Subcutaneous abdominal adipose tissue (tissue), 5 donors: ENCODE data around the gene FBXO45.
"Not testable (repeated sequence)": the region's sequence is repeated elsewhere in the genome, so short reads cannot be mapped to it uniquely, and the experiment has no call there.

ENCODE experiments used
- H3K27ac ChIP-seq: one replicate; pipeline ENCODE4 v1.7.0; 2013; ENCODE audit warnings: low read depth, mild to moderate bottlenecking, inconsistent platforms, low read length, moderate library complexity
- H3K27me3 ChIP-seq, 5 donors: one replicate each; pipeline ENCODE4 v1.7.0; 2013; ENCODE audit warnings: low read length in 5 of 5, inconsistent platforms in 1 of 5; ENCODE audit not compliant: control insufficient read depth in 5 of 5, insufficient read depth in 4 of 5
- H3K36me3 ChIP-seq, 5 donors: one replicate each; pipeline ENCODE4 v1.7.0; 2013; ENCODE audit warnings: low read length in 5 of 5; ENCODE audit not compliant: control insufficient read depth in 5 of 5, insufficient read depth in 5 of 5
- H3K4me1 ChIP-seq, 5 donors: one replicate each; pipeline ENCODE4 v1.7.0; 2013; ENCODE audit warnings: low read length in 5 of 5, mild to moderate bottlenecking in 3 of 5, moderate library complexity in 1 of 5; ENCODE audit not compliant: control insufficient read depth in 5 of 5, insufficient read depth in 5 of 5
- H3K4me3 ChIP-seq, 5 donors: one replicate each; pipeline ENCODE4 v1.7.0; 2013; ENCODE audit warnings: low read length in 5 of 5, low read depth in 1 of 5
- H3K9ac ChIP-seq, 5 donors: one replicate each; pipeline ENCODE4 v1.7.0; 2013; ENCODE audit warnings: low read length in 5 of 5, mild to moderate bottlenecking in 4 of 5, moderate library complexity in 3 of 5
- H3K9me3 ChIP-seq, 5 donors: one replicate each; pipeline ENCODE4 v1.7.0; 2013; ENCODE audit warnings: low read length in 5 of 5; ENCODE audit not compliant: control insufficient read depth in 5 of 5
- donor health status: healthy.
- donor health status: healthy.
- donor health status: healthy.
- donor health status: healthy.
- donor health status: healthy.

The FBXO45 gene, protein sequence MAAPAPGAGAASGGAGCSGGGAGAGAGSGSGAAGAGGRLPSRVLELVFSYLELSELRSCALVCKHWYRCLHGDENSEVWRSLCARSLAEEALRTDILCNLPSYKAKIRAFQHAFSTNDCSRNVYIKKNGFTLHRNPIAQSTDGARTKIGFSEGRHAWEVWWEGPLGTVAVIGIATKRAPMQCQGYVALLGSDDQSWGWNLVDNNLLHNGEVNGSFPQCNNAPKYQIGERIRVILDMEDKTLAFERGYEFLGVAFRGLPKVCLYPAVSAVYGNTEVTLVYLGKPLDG

DNA sequence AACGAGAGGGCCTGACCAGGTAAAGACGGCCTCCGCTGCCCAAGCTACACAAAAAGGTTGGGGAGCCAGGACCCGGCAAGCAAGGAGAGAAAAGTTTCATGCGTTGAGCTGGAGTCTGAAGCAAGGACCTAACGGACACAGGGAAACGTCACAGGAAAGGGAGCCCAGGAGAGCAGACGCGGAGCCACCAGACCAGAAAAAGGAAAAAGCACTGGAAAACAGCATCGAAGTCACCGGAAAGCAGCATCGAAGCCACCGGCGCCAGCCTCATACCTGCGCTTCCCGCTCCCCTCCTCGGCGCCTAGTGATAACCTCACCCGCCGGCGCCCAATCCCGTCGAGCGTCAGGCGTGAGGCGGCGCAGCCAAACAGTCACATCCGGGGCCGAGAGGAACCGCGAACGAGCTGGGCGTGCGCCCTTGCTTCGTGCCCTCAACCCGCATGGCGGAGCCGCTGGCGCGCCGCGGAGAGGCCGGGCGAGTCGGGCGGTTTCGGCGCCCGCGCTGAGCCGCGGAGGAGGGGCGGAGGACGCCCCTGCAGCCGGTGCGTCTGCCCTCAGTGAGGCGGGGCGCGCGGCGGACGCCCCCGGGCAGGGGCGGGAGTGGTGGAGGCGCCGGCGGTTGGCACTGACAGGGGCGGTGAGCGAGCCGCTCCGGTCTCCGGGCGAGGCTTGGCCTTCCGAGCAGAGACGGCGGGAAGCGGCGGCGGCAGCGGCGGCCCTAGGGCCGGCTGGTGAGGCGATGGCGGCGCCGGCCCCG is at the start of gene FBXO45, which contains the start of gene WDR53:
Gene FBXO45 (plus strand): TSS at position 415 of the 757 bp plus-strand sequence. CDS start 325 bp downstream, at position 740.
Gene WDR53 (minus strand): TSS at position 309 of the 757 bp plus-strand sequence. CDS start 7,079 bp downstream, outside the sequence.
- peak within 1 kb of the TSS; percentile 88 to 100 (median 92) for H3K9ac ChIP-seq
- H3K4me1 ChIP-seq, result peaks cover 0 to 24% (median 22%) of the 10 kb centered on the region in 5 donors
- peaks cover 0 to 8% (median 0%) of the 10 kb centered on the region in 5 donors for H3K36me3 ChIP-seq

DNA sequence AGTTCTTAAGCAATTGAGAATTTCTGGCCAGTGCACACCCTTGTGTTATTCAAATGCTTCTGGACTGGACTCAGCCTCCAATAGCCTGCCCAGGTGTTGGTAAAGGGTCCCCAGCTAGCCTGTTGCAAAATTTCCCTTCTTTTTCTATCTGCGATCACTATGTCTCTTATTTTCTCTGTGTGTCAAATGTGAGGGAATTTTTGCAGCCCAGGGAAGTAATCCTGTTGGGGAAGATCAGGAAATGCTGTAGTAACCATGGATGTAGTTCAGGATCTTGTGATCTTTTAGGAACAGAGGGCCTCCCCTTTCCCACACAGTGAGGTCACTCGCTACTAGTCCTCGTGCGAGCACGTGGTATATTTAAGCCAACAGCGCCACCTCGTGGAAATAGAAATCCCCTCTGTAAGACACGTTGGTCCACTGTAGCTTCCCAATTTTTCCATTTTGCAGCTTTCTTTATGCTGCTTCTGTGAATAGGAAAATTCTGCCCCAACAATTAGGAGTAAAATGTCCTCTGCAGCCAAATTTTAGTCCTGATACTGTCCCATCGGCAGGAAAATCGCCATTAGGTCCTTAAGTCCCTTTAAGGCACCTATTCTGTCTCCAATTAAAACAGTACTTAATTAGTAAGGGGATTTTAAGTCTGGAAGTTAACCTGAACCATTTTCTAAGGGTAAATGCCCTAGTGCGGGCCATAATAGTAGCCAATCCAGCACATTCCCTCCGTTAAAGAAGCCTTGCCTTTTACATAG is 49.3 kb upstream of the FBXO45 start:
- Histone ChIP-seq H3K27me3 (no peaks in the 10 kb centered on the region), H3K9me3 (peaks cover 6 to 42% (median 33%) of the 10 kb centered on the region in 5 donors), H3K4me3 (peak overlapping the region in 3 of 5 donors; percentile 13 to 23 (median 13)), H3K4me1 (no peaks in the 10 kb centered on the region), H3K36me3 (no peaks in the 10 kb centered on the region), H3K27ac (no peak overlapping the region), H3K9ac (no peak overlapping the region)

More for the DNA sequence above, at the start of gene FBXO45, which contains the start of gene WDR53:
- Histone ChIP-seq H3K27me3 (no peaks in the 10 kb centered on the region), H3K4me3 (peak within 1 kb of the TSS; percentile 94 to 100 (median 100)), H3K9me3 (no peaks in the 10 kb centered on the region), H3K27ac (peak within 1 kb of the TSS; percentile 76)

DNA sequence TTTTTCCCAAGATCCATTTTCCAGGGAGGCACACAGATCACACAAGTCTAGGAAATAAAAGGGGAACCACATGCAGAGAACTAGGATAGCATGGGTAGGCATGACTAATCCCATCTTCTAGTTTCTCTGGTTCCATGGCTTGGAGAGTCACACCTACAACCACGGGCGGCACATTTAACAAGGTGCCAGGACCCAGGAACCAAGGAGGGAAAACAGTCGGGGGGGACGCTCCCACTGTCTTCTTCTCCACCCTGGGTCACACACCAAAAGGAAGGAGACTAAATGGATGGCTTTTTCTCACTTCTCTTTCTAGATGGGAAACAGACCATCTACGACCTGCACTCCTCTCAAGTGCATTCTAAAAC is 48.8 kb upstream of the FBXO45 start:
- no peaks in the 10 kb centered on the region for H3K27me3 ChIP-seq
- peaks cover 6 to 42% (median 33%) of the 10 kb centered on the region in 5 donors for H3K9me3 ChIP-seq
- peak overlapping the region in 3 of 5 donors; percentile 13 to 23 (median 13) for H3K4me3 ChIP-seq
- H3K4me1 ChIP-seq, result no peaks in the 10 kb centered on the region
- no peak overlapping the region for H3K27ac ChIP-seq
- no peaks in the 10 kb centered on the region for H3K36me3 ChIP-seq
- H3K9ac ChIP-seq, result no peak overlapping the region

DNA sequence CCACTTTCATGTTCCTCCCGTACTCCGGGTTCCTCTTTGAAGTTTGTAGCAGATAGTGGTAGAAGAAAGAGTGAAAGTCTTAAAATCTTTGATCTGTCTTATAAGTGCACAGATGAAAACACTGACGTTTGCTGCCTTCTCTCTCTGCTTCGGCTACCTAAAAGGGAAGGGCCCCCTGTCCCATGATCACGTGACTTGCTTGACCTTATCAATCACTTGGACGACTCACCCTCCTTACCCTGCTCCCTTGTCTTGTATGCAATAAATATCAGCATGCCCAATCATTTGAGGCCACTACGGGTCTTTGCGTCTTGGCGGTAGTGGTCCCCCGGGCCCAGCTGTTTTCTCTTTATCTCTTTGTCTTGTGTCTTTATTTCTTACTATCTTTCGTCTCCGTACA is 47.2 kb upstream of the FBXO45 start:
- H3K4me3 ChIP-seq, H3K4me1 ChIP-seq, H3K9ac ChIP-seq, H3K27me3 ChIP-seq, H3K27ac ChIP-seq, H3K36me3 ChIP-seq: not testable (repeated sequence)
- peaks cover 6 to 42% (median 33%) of the 10 kb centered on the region in 5 donors for H3K9me3 ChIP-seq

DNA sequence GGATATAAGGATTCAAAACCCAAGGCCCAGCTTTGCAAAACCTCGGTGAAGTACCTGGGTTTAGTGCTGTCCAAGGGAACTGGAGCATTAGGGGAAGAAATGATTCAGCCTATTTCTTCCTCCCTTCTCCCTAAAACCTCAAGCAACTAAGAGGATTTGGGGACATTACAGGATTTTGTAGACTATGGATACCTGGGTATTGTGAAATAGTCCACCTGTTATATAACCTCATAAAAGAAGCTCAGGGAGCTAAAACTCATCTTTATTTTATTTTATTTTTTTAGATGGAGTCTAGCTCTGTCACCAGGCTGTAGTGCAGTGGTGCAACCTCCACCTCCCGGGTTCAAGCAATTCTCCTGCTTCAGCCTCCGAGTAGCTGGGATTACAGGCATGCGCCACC is 44.6 kb upstream of the FBXO45 start:
- peaks cover 4 to 32% (median 21%) of the 10 kb centered on the region in 5 donors for H3K9me3 ChIP-seq

DNA sequence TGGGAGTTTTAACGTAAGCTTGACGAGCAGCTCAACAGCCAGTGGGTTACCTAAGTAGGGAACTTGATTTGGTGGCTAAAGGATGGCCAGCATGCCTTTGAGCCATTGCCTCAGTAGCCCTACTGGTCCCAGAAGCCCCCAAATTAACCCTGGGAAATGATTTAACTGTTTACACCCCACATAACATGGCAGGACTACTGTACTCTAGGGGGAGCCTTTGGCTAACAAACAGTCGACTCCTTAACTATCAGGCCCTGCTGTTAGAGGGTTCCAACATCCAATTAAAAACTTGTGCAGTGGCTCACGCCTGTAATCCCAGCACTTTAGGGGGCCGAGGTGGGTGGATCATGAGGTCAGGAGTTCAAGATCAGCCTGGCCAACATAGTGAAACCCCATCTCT is 43.9 kb upstream of the FBXO45 start:
- Histone ChIP-seq H3K4me1 (peaks cover 0 to 9% (median 6%) of the 10 kb centered on the region in 5 donors), H3K4me3 (no peak overlapping the region), H3K9ac (no peak overlapping the region), H3K9me3 (peaks cover 3 to 25% (median 14%) of the 10 kb centered on the region in 5 donors), H3K36me3 (no peaks in the 10 kb centered on the region), H3K27ac (no peak overlapping the region), H3K27me3 (no peaks in the 10 kb centered on the region)

More for the DNA sequence above, 44.6 kb upstream of the FBXO45 start:
- H3K9ac ChIP-seq, result no peak overlapping the region
- H3K27me3 ChIP-seq, result no peaks in the 10 kb centered on the region
- no peaks in the 10 kb centered on the region for H3K36me3 ChIP-seq
- no peak overlapping the region for H3K4me3 ChIP-seq
- H3K27ac ChIP-seq, result no peak overlapping the region
- H3K4me1 ChIP-seq, result peaks cover 0 to 5% (median 4%) of the 10 kb centered on the region in 5 donors

DNA sequence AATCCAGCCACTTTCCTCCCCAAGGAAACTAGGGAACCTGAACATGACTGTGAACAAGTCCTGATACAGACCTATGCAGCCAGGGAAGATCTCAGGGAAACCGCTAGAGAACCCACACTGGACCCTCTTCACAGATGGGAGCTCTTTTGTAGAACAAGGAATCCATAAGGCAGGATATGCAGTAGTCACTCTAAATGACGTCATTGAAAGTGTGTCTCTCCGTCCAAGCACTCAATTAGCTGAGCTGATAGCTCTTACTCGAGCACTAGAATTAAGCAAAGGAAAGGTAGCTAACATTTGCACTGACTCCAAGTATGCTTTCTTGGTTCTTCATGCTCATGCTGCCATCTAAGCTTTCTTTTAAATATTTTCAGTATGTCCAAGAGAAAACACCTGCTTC is 43.3 kb upstream of the FBXO45 start:
- Histone ChIP-seq H3K4me1 (peaks cover 0 to 9% (median 6%) of the 10 kb centered on the region in 5 donors), H3K9me3 (peaks cover 2 to 19% (median 8%) of the 10 kb centered on the region in 5 donors), H3K4me3 (no peak overlapping the region), H3K27ac (no peak overlapping the region), H3K36me3 (no peaks in the 10 kb centered on the region), H3K9ac (no peak overlapping the region), H3K27me3 (no peaks in the 10 kb centered on the region)

DNA sequence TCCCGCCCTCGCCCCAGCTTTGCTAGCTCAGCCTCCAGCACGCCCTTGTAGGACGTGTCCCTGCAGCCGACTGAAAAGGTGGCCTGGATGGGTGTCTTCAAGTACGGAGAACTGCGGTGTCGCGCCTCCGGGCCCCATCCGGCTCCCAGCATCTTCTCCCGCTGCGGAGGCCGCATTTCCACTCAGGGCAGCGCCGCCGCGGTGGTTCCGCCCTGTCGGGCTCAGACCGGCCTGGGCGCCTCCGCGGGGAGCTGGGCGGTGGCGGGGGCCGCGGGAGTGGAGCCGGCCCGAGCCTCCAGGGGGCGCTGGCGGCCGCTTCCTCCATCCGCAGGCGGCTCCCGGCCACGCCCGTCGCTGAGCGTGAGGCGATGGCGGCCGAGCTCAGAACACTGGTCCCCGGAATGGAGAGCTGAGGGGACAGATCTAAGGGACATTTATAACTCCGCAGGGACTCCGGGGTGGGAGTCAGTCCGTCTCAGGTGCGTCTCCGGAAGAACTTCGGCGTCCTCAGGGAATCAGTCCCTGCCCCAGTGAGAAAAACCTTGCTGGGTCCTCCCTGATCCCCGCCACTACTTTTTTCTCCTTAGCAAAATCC is 39.7 kb upstream of the FBXO45 start:
- Histone ChIP-seq H3K4me1 (peaks cover 0 to 9% (median 6%) of the 10 kb centered on the region in 5 donors), H3K9ac (peak overlapping the region in 3 of 5 donors; percentile 64 to 70 (median 68)), H3K4me3 (peak overlapping the region; percentile 48 to 74 (median 65)), H3K9me3 (peaks cover 0 to 4% (median 0%) of the 10 kb centered on the region in 5 donors), H3K27me3 (peaks cover 0 to 8% (median 0%) of the 10 kb centered on the region in 5 donors), H3K27ac (no peak overlapping the region), H3K36me3 (no peaks in the 10 kb centered on the region)

DNA sequence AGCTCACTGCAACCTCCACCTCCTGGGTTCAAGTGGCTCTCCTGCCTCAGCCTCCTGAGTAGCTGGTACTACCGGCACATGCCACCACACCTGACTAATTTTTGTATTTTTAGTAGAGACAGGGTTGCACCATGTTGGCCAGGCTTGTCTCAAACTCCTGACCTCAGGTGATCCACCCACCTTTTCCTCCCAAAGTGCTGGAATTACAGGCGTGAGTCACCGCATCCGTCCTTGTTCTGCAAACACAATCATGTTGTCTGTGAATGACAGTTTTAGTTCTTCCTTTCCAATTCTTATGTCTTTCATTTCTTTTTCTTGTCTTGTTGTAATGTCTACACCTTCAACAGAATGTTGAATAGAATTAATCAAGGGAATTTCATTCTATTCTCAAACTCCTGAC is 37.0 kb upstream of the FBXO45 start:
- Histone ChIP-seq H3K4me3 (no peak overlapping the region), H3K4me1 (peaks cover 0 to 9% (median 6%) of the 10 kb centered on the region in 5 donors), H3K9me3 (peaks cover 0 to 4% (median 0%) of the 10 kb centered on the region in 5 donors), H3K27me3 (peaks cover 0 to 8% (median 0%) of the 10 kb centered on the region in 5 donors), H3K36me3 (no peaks in the 10 kb centered on the region), H3K27ac (no peak overlapping the region), H3K9ac (no peak overlapping the region)
